Smooth muscle cell (in vitro differentiated cells): Measurements from ENCODE around the gene SUPT4H1. TPM values are rescaled to one million over a fixed set of nuclear protein-coding genes. Genes with fewer than 3 reads are reported as not detected.

Experiments used
- DNase-seq: peaks from one replicate; lab custom pipeline; 2025; ENCODE audit not compliant: unreplicated experiment; lab: John Stamatoyannopoulos, UW
- H2AFZ ChIP-seq: fragments of 200-600 bp; sonication (generic); 2 replicates; pipeline ENCODE4 v1.6.0; 2016; ENCODE audit warnings: antibody characterized with exemption, low read depth, mild to moderate bottlenecking
- H3F3A ChIP-seq: fragments of 200-600 bp; sonication (generic); 2 replicates; pipeline ENCODE4 v1.6.0; 2017; ENCODE audit warnings: antibody characterized with exemption, low read depth
- H3K27ac ChIP-seq: fragments of 200-600 bp; sonication (generic); 2 replicates; pipeline ENCODE4 v1.5.1; 2016; ENCODE audit warnings: low read depth, mild to moderate bottlenecking
- H3K27me3 ChIP-seq: fragments of 200-600 bp; sonication (generic); 2 replicates; pipeline ENCODE4 v1.6.1; 2016; ENCODE audit warnings: low read depth, mild to moderate bottlenecking
- H3K36me3 ChIP-seq: fragments of 200-600 bp; sonication (generic); 2 replicates; pipeline ENCODE4 v1.5.1; 2016; ENCODE audit warnings: low read depth
- H3K4me1 ChIP-seq: fragments of 200-600 bp; sonication (generic); 2 replicates; pipeline ENCODE4 v1.5.1; 2016; ENCODE audit warnings: low read depth
- H3K4me2 ChIP-seq: fragments of 200-600 bp; sonication (generic); 2 replicates; pipeline ENCODE4 v1.6.0; 2016; ENCODE audit warnings: mild to moderate bottlenecking
- H3K4me3 ChIP-seq: fragments of 200-600 bp; sonication (generic); 2 replicates; pipeline ENCODE4 v1.5.1; 2016; ENCODE audit warnings: mild to moderate bottlenecking
- H3K79me2 ChIP-seq: fragments of 200-600 bp; sonication (generic); 2 replicates; pipeline ENCODE4 v1.6.0; 2016; ENCODE audit warnings: low read depth, mild to moderate bottlenecking
- H3K9ac ChIP-seq: fragments of 200-600 bp; sonication (generic); 2 replicates; pipeline ENCODE4 v1.6.0; 2016; ENCODE audit warnings: low read depth
- H3K9me3 ChIP-seq: fragments of 200-600 bp; sonication (generic); replicated peaks from 2 replicates; pipeline ENCODE4 v1.5.1; 2016; ENCODE audit warnings: low read depth
- H4K20me1 ChIP-seq: fragments of 200-600 bp; sonication (generic); 2 replicates; pipeline ENCODE4 v1.6.0; 2016; ENCODE audit warnings: low read depth
- CTCF ChIP-seq: fragments of 200-600 bp; sonication (generic); IDR thresholded peaks from 2 replicates; pipeline ENCODE4 v1.5.1; 2017; ENCODE audit warnings: borderline replicate concordance, mild to moderate bottlenecking, antibody characterized with exemption; ENCODE audit not compliant: insufficient read depth, poor library complexity, severe bottlenecking
- WGBS: methylation state at CpG from one replicate; pipeline ENCODE4 v1.1.7; 2016; ENCODE audit warnings: low lambda C conversion rate; 5-methylcytosine and 5-hydroxymethylcytosine counted together
- polyA plus RNA-seq: library from polyadenylated mRNA; unstranded; fragments of >200 nt; fragmentation: Nextera tagmentation; extraction: Ambion mirVana; gene quantifications from 2 replicates; pipeline ENCODE4 v1.2.1, GENCODE V29; 2016
- total RNA-seq: library from RNA; depleted of rRNA; stranded (reverse); fragments of >200 nt; gene quantifications from 2 replicates; pipeline ENCODE4 v1.2.3, GENCODE V29; 2014

The SUPT4H1 gene
- total and polyA plus RNA-seq, 2 experiments from 2014 or later, result 66.1 to 107 TPM

GRCh38 chr17:58336456-58337209, 15.4 kb downstream of the SUPT4H1 start:
- Histone ChIP-seq H3F3A (peaks cover 16% of the 10 kb centered on the region), H3K4me1 (peaks cover 17% of the 10 kb centered on the region), H3K9me3 (no peaks in the 10 kb centered on the region), H2AFZ (no peak overlapping the region), H3K4me2 (peak overlapping the region; percentile 81), H3K36me3 (no peaks in the 10 kb centered on the region), H3K79me2 (no peaks in the 10 kb centered on the region), H3K4me3 (no peak overlapping the region), H4K20me1 (no peaks in the 10 kb centered on the region), H3K9ac (no peak overlapping the region), H3K27me3 (no peaks in the 10 kb centered on the region), H3K27ac (peak overlapping the region; percentile 85)
- WGBS, result 58% methylated on average over 5 of the region's 5 CpGs
- no peak for DNase-seq
- TF ChIP-seq CTCF, result no peak

GRCh38 chr17:58335779-58336455, 16.1 kb downstream of the SUPT4H1 start:
- no peaks in the 10 kb centered on the region for H4K20me1 ChIP-seq
- no peak for DNase-seq
- peak overlapping the region; percentile 24 for H3K27ac ChIP-seq
- peak overlapping the region; percentile 36 for H3K4me2 ChIP-seq
- H3K9ac ChIP-seq, result no peak overlapping the region
- H3K9me3 ChIP-seq, result no peaks in the 10 kb centered on the region
- H3K36me3 ChIP-seq, result no peaks in the 10 kb centered on the region
- H3K4me3 ChIP-seq, result no peak overlapping the region
- H3F3A ChIP-seq, result peaks cover 16% of the 10 kb centered on the region
- H3K27me3 ChIP-seq, result no peaks in the 10 kb centered on the region
- no peaks in the 10 kb centered on the region for H3K79me2 ChIP-seq
- no peak overlapping the region for H2AFZ ChIP-seq
- peaks cover 17% of the 10 kb centered on the region for H3K4me1 ChIP-seq
- WGBS, result 73% methylated on average over 4 of the region's 4 CpGs
- TF ChIP-seq CTCF, result no peak

- no peaks in the 10 kb centered on the region for H3K9me3 ChIP-seq
- no peak overlapping the region for H3K4me2 ChIP-seq
- H3K9ac ChIP-seq, result no peak overlapping the region
- no peak for DNase-seq
- H3K79me2 ChIP-seq, result no peaks in the 10 kb centered on the region
- no peak overlapping the region for H3K4me3 ChIP-seq
- H2AFZ ChIP-seq, result no peak overlapping the region
- H3K27me3 ChIP-seq, result no peaks in the 10 kb centered on the region
- H3K4me1 ChIP-seq, result peaks cover 17% of the 10 kb centered on the region
- 92% methylated on average over 10 of the region's 10 CpGs for WGBS
- no peak overlapping the region for H3K27ac ChIP-seq
- no peaks in the 10 kb centered on the region for H3K36me3 ChIP-seq
- peaks cover 16% of the 10 kb centered on the region for H3F3A ChIP-seq
- TF ChIP-seq CTCF, result no peak
- no peaks in the 10 kb centered on the region for H4K20me1 ChIP-seq
Measured at GRCh38 chr17:58335061-58335731, 16.8 kb downstream of the SUPT4H1 start.
